Activated CD4-positive, alpha-beta T cell treated with anti-CD3 and anti-CD28 coated beads for 36 hours (primary cell): ENCODE measurements around the gene TAGLN2. TPM values are rescaled to one million over a fixed set of nuclear protein-coding genes. Genes with fewer than 3 reads are reported as not detected.

Source experiments
- ATAC-seq: fragments of 200-7000 bp; cut with Tn5 transposase; one replicate; pipeline ENCODE4 v1.10.0; 2021; ENCODE audit warnings: mild to moderate bottlenecking, moderate library complexity
- CTCF ChIA-PET: fragments of 350-600 bp; sonication (Branson Sonifier 250); formaldehyde crosslinking; loops from one replicate; lab custom pipeline; 2021; ENCODE audit warnings: antibody characterized with exemption; lab: Charles Lee
- POLR2A ChIA-PET: fragments of 350-600 bp; sonication (Branson Sonifier 250); formaldehyde crosslinking; loops from one replicate; lab custom pipeline; 2021; ENCODE audit warnings: antibody characterized with exemption, inconsistent platforms; lab: Charles Lee
- DNase-seq: peaks from one replicate; pipeline ENCODE4 v3.0.0-alpha.2; 2020
- H3K27ac Mint-ChIP-seq: one replicate; pipeline ENCODE4 v1.8.0; 2021; ENCODE audit warnings: mixed read lengths
- H3K27me3 Mint-ChIP-seq: one replicate; pipeline ENCODE4 v1.8.0; 2021; ENCODE audit warnings: mixed read lengths
- H3K36me3 Mint-ChIP-seq: one replicate; pipeline ENCODE4 v1.8.0; 2021; ENCODE audit warnings: low read depth, mixed read lengths
- H3K4me1 Mint-ChIP-seq: one replicate; pipeline ENCODE4 v1.8.0; 2021; ENCODE audit warnings: mixed read lengths
- H3K4me3 Mint-ChIP-seq: one replicate; pipeline ENCODE4 v1.8.0; 2021; ENCODE audit warnings: mild to moderate bottlenecking, moderate library complexity, mixed read lengths
- H3K9me3 Mint-ChIP-seq: one replicate; pipeline ENCODE4 v1.8.0; 2021; ENCODE audit warnings: low read depth, mixed read lengths
- intact Hi-C, 2 experiments: fragments of 100-400 bp; cut with DNase I in 1 of 2; cut with micrococcal nuclease in 1 of 2; formaldehyde crosslinking; loops; one replicate each; pipeline versions ENCODE4 v1.14.2 to v1.15.1; 2022 to 2024; cut with DNase I, micrococcal nuclease
- total RNA-seq, 2 experiments: library from RNA; stranded (reverse); gene quantifications; one replicate each; pipeline ENCODE4 v1.2.3, GENCODE V29; 2021

Gene TAGLN2
- total RNA-seq, 2 experiments from 2014 or later, result 410 to 495 TPM

DNA sequence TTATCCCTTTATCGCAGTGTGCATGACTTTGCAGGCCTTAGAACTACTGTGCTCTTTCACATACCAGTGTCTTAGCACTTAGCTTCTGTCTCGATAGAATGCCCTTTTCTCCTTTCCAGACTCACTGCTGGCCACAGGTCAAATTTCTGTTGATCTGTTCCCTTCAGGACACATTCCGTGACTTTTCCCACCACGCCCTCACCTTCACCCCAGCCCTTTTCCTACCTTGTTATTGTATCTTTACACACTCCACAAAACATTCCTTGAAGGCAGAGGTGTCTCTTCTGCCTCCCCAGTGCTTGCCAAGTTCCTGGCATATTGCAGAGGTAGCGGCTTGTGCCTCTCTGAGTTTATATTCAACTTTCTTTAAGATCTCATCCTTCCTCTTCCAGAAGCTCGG lies 23.8 kb upstream of the TAGLN2 start:
- H3K27me3 Mint-ChIP-seq, result peaks cover 29% of the 10 kb centered on the region

DNA sequence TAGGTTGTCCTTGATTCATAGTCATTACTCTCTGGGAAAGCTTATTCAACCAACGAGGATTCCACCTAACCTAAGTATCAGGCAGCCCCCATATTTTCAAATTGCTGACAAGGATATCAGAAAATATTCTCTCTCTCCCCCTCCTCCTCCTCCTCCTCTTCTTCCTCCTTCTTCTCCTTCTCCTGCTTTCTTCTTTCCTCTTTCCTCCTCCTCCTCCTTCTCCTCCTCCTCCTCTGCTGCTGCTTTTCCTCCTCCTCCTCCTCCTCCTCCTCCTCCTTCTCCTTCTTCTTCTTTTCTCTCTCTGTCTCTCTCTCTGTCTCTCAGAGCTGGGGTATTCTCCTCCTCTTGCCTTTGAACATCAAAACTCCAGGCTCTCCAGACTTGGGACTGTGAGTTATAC lies 22.6 kb upstream of the TAGLN2 start:
- no peak for ATAC-seq

More for the DNA sequence above, 23.8 kb upstream of the TAGLN2 start:
- no peaks in the 10 kb centered on the region for H3K36me3 Mint-ChIP-seq
- H3K9me3 Mint-ChIP-seq, result no peaks in the 10 kb centered on the region
- POLR2A ChIA-PET, result no interaction called here
- H3K27ac Mint-ChIP-seq, result no peak overlapping the region
- intact Hi-C loops, result no loop called here
- no peak overlapping the region for H3K4me3 Mint-ChIP-seq
- DNase-seq (no peak), ATAC-seq (no peak)
- CTCF ChIA-PET, result interaction anchor here (1.0 to 4.7 kb wide), 2 partner anchors 8 to 59 kb away, joined by 3 to 24 read pairs; no protein-coding TSS in a partner anchor
- peaks cover 7% of the 10 kb centered on the region for H3K4me1 Mint-ChIP-seq

DNA sequence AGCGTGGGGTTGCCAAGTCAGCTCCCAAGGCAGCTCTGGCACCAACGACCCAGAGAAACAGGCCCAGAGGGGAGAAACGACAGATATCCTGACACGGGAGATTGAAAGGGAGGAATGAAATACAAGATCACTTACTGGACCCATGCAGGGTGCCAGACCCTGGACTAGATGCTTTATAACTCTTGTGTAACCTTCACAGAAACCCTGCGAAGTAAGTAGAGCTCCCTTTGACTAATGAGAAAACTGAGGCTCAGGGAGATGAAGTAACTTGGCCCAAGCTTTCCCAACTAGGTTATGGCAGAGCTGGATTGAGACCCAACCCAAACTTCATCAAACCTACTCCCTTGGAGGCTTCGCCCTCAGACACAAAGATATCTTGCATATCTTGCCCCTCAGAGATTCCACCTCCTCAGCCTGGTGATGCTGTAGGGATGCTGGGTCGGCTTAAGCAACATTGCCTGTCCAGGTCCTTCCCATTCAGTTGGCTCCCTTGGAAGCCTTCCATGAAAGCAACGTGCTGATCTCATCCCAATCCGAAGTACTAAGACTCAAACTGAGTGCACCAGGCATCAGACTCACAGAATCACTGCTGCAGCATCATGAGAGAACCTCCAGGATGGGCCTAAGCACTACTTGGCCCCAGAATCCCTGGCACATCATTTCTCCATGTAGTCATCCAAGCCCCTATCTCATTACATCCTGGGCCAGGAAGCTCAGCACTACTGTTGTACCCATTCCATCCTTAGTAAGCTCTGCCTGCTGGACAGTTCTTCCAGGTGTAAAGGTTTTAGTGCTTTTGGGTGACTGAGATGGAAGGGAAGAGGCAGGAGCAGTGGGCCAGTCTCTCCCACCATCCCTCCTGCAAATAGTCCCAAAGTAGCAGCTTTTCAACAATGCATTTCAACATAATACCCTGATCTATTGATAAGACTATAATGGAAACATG lies 21.2 kb upstream of the TAGLN2 start:
- H3K4me3 Mint-ChIP-seq, result peak overlapping the region; percentile 5
- H3K27ac Mint-ChIP-seq, result no peak overlapping the region
- H3K9me3 Mint-ChIP-seq, result no peaks in the 10 kb centered on the region
- intact Hi-C loops, result no loop called here
- H3K36me3 Mint-ChIP-seq, result no peaks in the 10 kb centered on the region
- DNase-seq (no peak), ATAC-seq (no peak)
- POLR2A ChIA-PET, result interaction anchor here (0.6 to 2.0 kb wide), 2 partner anchors 23 to 1279 kb away, joined by 6 to 10 read pairs; no protein-coding TSS in a partner anchor
- CTCF ChIA-PET, result interaction anchor here (0.6 to 4.7 kb wide), 9 partner anchors 9 to 148 kb away, joined by 3 to 24 read pairs (median 4); no protein-coding TSS in a partner anchor
- peaks cover 7% of the 10 kb centered on the region for H3K4me1 Mint-ChIP-seq
- H3K27me3 Mint-ChIP-seq, result peaks cover 34% of the 10 kb centered on the region

More for the DNA sequence above, 22.6 kb upstream of the TAGLN2 start:
- intact Hi-C loops, result no loop called here
- Mint-ChIP-seq H3K4me3 (no peak overlapping the region), H3K9me3 (no peaks in the 10 kb centered on the region), H3K27ac (no peak overlapping the region), H3K27me3 (peaks cover 33% of the 10 kb centered on the region), H3K4me1 (peaks cover 7% of the 10 kb centered on the region), H3K36me3 (no peaks in the 10 kb centered on the region)
- ChIA-PET CTCF (interaction anchor here (0.7 to 4.7 kb wide), 2 partner anchors 60 to 252 kb away, joined by 3 to 24 read pairs; no protein-coding TSS in a partner anchor), POLR2A (no interaction called here)
- no peak for DNase-seq

DNA sequence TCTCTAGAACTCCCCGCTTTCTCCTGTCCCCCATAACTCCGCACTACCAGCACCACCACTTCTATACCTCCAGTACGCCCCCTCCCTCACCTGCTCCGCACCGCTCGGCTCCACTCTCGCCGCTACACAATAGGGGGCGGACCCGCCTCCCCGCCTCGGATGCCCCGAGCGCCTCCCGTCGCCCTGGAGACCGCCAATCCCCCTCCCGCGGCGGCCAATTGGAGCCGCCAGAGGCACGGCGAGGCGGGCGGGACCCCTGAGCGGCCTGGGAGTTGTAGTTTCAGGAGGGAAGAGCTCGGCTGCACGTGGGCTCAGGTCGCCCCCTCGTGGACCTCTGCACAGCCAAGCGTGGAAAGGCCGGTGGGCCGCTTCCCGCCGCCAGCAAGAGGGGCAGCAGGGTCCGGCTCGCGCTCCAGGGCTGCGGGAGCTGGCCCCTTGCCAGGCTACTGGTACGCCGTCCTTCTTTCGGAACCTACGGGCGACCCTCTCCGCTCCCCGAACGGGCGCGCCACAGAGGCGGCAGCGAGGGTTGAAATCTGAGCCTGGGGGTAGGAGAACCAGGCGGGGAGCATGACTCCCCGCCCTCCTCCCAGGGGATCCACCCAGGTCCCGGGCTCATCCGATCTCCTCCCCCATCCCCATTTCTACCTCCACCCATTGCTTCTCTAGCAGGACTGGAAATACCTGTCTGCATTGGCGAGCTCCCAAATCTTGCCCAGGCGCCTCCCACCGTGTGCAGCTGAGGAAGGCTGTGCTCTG lies 20.4 kb upstream of the TAGLN2 start, which contains the start of gene IGSF9:
IGSF9 (minus strand) TSS at position 131 of the 759 bp plus-strand sequence. CDS start 2,159 bp downstream, outside the sequence.
- DNase-seq, result peak; percentile 75
- H3K36me3 Mint-ChIP-seq, result no peaks in the 10 kb centered on the region
- H3K4me1 Mint-ChIP-seq, result peaks cover 7% of the 10 kb centered on the region
- H3K27me3 Mint-ChIP-seq, result peaks cover 30% of the 10 kb centered on the region
- POLR2A ChIA-PET, result interaction anchor here (0.6 to 2.0 kb wide), 2 partner anchors 22 to 1280 kb away, joined by 6 to 10 read pairs; no protein-coding TSS in a partner anchor
- no peak within 1 kb of the TSS for H3K27ac Mint-ChIP-seq
- H3K4me3 Mint-ChIP-seq, result peak within 1 kb of the TSS; percentile 35
- CTCF ChIA-PET, result interaction anchor here (0.6 to 4.7 kb wide), 7 partner anchors 12 to 237 kb away, joined by 3 to 24 read pairs (median 4); no protein-coding TSS in a partner anchor
- no peaks in the 10 kb centered on the region for H3K9me3 Mint-ChIP-seq
- ATAC-seq, result peak; percentile 92
- intact Hi-C loops, result loop anchor here in 1 of 2 experiments (1.0 kb wide), 1 partner anchor 20 kb away; the partner anchor contains the start of gene TAGLN2

DNA sequence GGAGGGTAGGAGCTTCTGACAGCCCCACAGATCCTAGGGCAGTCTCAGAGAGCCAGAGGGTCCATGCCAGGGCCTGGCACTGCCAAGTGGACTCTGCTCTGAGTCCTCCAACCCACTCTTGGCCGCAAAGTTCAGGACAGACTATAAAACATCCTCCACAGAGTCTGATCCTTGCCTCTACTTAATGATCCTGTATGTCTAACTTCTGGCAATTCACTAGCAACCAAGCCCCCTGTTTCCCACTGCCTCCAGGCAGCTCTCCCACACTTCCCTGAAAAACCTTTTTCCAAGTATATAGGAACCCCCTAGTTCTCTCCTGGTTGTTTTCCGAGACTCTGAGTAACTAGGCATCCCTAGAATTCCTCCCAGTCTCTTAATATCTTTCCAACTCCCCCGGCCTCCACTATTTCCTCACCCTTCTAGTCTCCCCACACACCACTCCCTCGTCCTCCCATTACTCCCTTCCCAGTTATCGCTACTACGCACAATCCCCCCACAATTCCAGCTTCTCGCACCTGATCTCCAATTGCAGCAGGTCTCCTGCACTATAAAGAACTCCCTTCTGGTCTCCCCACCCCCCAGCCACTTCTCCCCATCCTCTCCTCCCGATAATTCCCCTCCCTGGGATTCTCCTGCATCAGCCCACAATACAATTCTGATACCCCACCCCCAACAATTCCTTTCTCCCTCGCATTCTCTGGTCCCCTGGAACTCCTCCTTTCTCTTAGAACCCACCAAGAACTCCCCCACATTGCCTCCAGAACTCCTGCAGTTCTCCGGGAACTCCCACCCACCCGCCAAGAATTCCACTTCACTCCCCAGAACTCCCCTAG lies 19.5 kb upstream of the TAGLN2 start:
- DNase-seq (no peak), ATAC-seq (no peak)
- ChIA-PET POLR2A (interaction anchor here (2.0 kb wide), 1 partner anchor 21 kb away, joined by 10 read pairs; no protein-coding TSS in a partner anchor), CTCF (interaction anchor here (0.7 to 4.7 kb wide), 6 partner anchors 55 to 236 kb away, joined by 3 to 24 read pairs (median 4); no protein-coding TSS in a partner anchor)
- peaks cover 27% of the 10 kb centered on the region for H3K27me3 Mint-ChIP-seq
- H3K4me1 Mint-ChIP-seq, result peaks cover 7% of the 10 kb centered on the region
- H3K4me3 Mint-ChIP-seq, result peak overlapping the region; percentile 35
- no peaks in the 10 kb centered on the region for H3K9me3 Mint-ChIP-seq
- intact Hi-C loops, result loop anchor here in 1 of 2 experiments (1.0 kb wide), 1 partner anchor 20 kb away; the partner anchor contains the start of gene TAGLN2
- H3K27ac Mint-ChIP-seq, result no peak overlapping the region
- no peaks in the 10 kb centered on the region for H3K36me3 Mint-ChIP-seq

DNA sequence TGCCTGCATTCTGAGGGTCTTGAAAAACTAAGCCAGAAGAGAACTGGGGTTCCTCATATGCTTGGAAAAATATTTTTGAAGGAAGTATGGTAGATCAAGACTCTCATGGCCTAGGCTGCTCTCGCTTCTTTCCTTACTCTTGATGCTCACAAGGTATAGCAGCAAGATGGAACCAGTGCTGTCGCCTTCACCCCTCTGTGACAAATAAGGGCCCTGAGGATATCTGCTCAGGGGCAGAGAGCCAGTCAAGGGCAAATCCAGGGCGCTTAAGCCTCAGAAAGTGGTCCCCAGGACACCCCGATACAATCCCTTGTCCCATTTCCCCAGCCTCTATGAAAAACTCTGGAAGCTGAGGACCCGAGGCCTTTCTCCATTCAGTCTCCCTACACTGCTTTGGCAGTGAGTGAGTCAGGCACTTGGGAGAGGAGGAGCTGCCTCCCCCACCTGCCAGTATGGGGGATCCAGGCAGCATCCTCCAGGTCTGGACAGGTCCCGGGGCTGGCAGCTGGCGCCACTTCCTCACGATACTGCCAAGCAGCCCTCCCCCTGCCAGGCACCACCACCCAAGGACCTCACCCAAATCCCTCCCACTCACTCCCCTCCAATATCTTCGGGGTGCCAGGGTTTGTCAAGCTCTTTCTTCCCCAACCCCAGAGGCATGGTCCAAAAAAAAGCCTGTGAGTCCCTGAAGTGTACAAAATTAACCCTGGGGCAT lies 18.8 kb upstream of the TAGLN2 start:
- ChIA-PET CTCF (interaction anchor here (0.8 to 2.8 kb wide), 3 partner anchors 55 to 134 kb away, joined by 3 to 15 read pairs (median 4); no protein-coding TSS in a partner anchor), POLR2A (no interaction called here)
- intact Hi-C loops, result no loop called here
- peaks cover 7% of the 10 kb centered on the region for H3K4me1 Mint-ChIP-seq
- H3K36me3 Mint-ChIP-seq, result no peaks in the 10 kb centered on the region
- ATAC-seq (no peak), DNase-seq (no peak)
- no peak overlapping the region for H3K27ac Mint-ChIP-seq
- H3K4me3 Mint-ChIP-seq, result no peak overlapping the region
- no peaks in the 10 kb centered on the region for H3K9me3 Mint-ChIP-seq
- H3K27me3 Mint-ChIP-seq, result peaks cover 27% of the 10 kb centered on the region

DNA sequence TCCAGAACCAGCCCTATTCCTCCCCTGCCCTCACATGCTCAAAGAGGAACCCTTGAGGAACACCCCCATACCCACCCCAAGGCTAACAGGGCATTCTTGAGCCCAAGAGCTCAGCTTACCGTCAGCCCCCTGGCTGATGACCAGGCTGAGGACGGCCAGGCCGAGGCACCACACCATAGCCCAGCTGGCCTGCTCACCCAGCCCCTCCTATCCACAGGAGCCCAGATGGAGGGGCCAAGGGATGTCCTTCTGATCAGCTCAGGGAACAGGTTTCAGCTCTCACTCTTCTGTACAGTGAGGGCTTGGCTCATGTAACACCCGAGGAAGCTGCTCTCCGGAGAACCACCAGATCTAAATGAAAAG lies 18.0 kb upstream of the TAGLN2 start:
- Mint-ChIP-seq H3K27ac (no peak overlapping the region), H3K27me3 (peaks cover 27% of the 10 kb centered on the region), H3K36me3 (no peaks in the 10 kb centered on the region), H3K9me3 (no peaks in the 10 kb centered on the region), H3K4me3 (no peak overlapping the region), H3K4me1 (peaks cover 7% of the 10 kb centered on the region)
- ChIA-PET CTCF (interaction anchor here (2.8 kb wide), 1 partner anchor 65 kb away, joined by 15 read pairs; no protein-coding TSS in a partner anchor), POLR2A (no interaction called here)
- no peak for DNase-seq
- intact Hi-C loops, result no loop called here
- no peak for ATAC-seq

DNA sequence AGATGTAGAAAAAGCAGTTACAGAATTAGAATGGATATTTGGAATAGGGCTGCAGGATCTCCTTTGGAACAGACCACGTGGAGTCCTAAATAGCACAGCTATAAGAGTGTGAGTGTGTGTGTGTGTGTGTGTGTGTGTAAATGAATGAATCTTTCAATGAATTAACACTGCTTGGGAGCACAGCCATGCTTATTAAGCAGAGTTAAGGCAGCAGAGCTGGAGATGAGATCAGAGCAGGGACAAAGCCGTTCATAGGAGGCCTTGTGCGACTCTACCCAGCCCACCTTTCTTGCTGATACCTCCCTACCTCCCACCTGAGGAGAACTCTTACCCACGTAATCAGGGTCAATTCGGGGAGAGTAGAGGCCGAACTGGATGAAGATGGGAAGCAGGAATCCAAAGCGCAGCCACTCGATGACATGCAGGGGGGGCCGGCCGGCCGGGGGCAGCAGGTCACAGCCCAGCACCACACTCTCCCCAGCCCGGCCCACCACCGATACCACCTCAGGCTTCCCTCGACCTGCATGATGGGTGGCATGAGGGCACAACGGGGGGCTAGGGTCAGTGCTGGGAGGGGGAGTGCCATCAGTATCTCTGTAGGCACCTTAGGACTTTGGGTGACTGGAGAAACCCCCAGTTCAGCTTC lies 17.4 kb upstream of the TAGLN2 start:
- ChIA-PET POLR2A (no interaction called here), CTCF (interaction anchor here (0.6 to 2.8 kb wide), 2 partner anchors 65 to 270 kb away, joined by 3 to 15 read pairs; no protein-coding TSS in a partner anchor)
- no peak for ATAC-seq
- no peak for DNase-seq
- H3K27me3 Mint-ChIP-seq, result peaks cover 27% of the 10 kb centered on the region
- no peaks in the 10 kb centered on the region for H3K36me3 Mint-ChIP-seq
- H3K27ac Mint-ChIP-seq, result no peak overlapping the region
- H3K4me1 Mint-ChIP-seq, result peaks cover 7% of the 10 kb centered on the region
- intact Hi-C loops, result no loop called here
- H3K4me3 Mint-ChIP-seq, result no peak overlapping the region
- no peaks in the 10 kb centered on the region for H3K9me3 Mint-ChIP-seq
